GM18517 (cell line): ENCODE results near the gene TMEM215.
"Not testable (repeated sequence)": the region's sequence is repeated elsewhere in the genome, so short reads cannot be mapped to it uniquely, and the experiment has no call there.

Experiments used
- ATAC-seq: cut with Tn5 transposase; IDR thresholded peaks from one replicate; pipeline ENCODE4 v1.9.1; 2021; ENCODE audit warnings: mild to moderate bottlenecking, moderate library complexity; ENCODE audit not compliant: unreplicated experiment

Gene TMEM215

GRCh38 chr9:32783168-32783891 is at the start of gene TMEM215:
Gene TMEM215 (plus strand): TSS chr9:32783540. CDS start chr9:32784184, 644 bp downstream.
- ATAC-seq = no peak

- ATAC-seq = no peak
Observed at GRCh38 chr9:32735476-32735875, 47.9 kb upstream of the TMEM215 start.

GRCh38 chr9:32737378-32737777 is 46.0 kb upstream of the TMEM215 start:
- no peak for ATAC-seq

GRCh38 chr9:32738501-32739172 is 44.7 kb upstream of the TMEM215 start:
- ATAC-seq = no peak

GRCh38 chr9:32741706-32742105 is 41.6 kb upstream of the TMEM215 start:
- no peak for ATAC-seq

- ATAC-seq = no peak
Observed at GRCh38 chr9:32742296-32742695, 41.0 kb upstream of the TMEM215 start.

GRCh38 chr9:32748013-32748412 is 35.3 kb upstream of the TMEM215 start:
- ATAC-seq = no peak

GRCh38 chr9:32755730-32756129 is 27.6 kb upstream of the TMEM215 start:
- ATAC-seq = no peak

- no peak for ATAC-seq
Observed at GRCh38 chr9:32764139-32764538, 19.2 kb upstream of the TMEM215 start.

GRCh38 chr9:32775283-32775682 is 8.1 kb upstream of the TMEM215 start:
- no peak for ATAC-seq

- no peak for ATAC-seq
Observed at GRCh38 chr9:32776201-32776600, 7.1 kb upstream of the TMEM215 start.

GRCh38 chr9:32782476-32783167 is 718 bp upstream of the TMEM215 start:
- no peak for ATAC-seq

GRCh38 chr9:32787816-32788215 is 4.5 kb downstream of the TMEM215 start:
- no peak for ATAC-seq

- not testable (repeated sequence) for ATAC-seq
Observed at GRCh38 chr9:32796015-32796414, 12.7 kb downstream of the TMEM215 start.

- ATAC-seq = no peak
Observed at GRCh38 chr9:32801530-32801929, 18.2 kb downstream of the TMEM215 start.

GRCh38 chr9:32807217-32807616 is 23.9 kb downstream of the TMEM215 start:
- ATAC-seq = no peak

- no peak for ATAC-seq
Observed at GRCh38 chr9:32811246-32811645, 27.9 kb downstream of the TMEM215 start.

- no peak for ATAC-seq
Observed at GRCh38 chr9:32820322-32820721, 37.0 kb downstream of the TMEM215 start.

GRCh38 chr9:32823101-32823500 is 39.8 kb downstream of the TMEM215 start:
- ATAC-seq = no peak

- no peak for ATAC-seq
Observed at GRCh38 chr9:32823551-32823950, 40.2 kb downstream of the TMEM215 start.

GRCh38 chr9:32825203-32825602 is 41.9 kb downstream of the TMEM215 start:
- ATAC-seq = no peak

- no peak for ATAC-seq
Observed at GRCh38 chr9:32828861-32829260, 45.5 kb downstream of the TMEM215 start.
